Peyer's patch (tissue), 4 donors: ENCODE measurements around the gene STPG3. TPM values are rescaled to one million over a fixed set of nuclear protein-coding genes. Genes with fewer than 3 reads are reported as not detected.
A peak's percentile ranks its signal among the peaks of the same experiment; 100 is the strongest.

Experiments
- DNase-seq, 3 donors: peaks; one replicate each; pipeline ENCODE4 v3.0.0-alpha.2; 2017 to 2019
- H3K27ac ChIP-seq, 4 donors: fragments of 200-600 bp; sonication (generic); one replicate each; pipeline ENCODE4 v1.5.1; 2016 to 2019
- H3K27me3 ChIP-seq, 2 donors: fragments of 200-600 bp; sonication (generic); one replicate each; pipeline ENCODE4 v1.5.1; 2019
- H3K36me3 ChIP-seq, 3 donors: fragments of 200-600 bp; sonication (generic); one replicate each; pipeline ENCODE4 v1.5.1; 2016 to 2019
- H3K4me1 ChIP-seq, 4 donors: fragments of 200-600 bp; sonication (generic); one replicate each; pipeline ENCODE4 v1.5.1; 2016 to 2019
- H3K4me3 ChIP-seq, 4 donors: fragments of 200-600 bp; sonication (generic); 1 replicate in 3 of 4; 2 replicates in 1 of 4; pipeline ENCODE4 v1.5.1; 2016 to 2019; ENCODE audit warnings: mild to moderate bottlenecking in 1 of 4
- H3K9me3 ChIP-seq, 4 donors: fragments of 200-600 bp; sonication (generic); one replicate each; pipeline ENCODE4 v1.5.1; 2016 to 2019; ENCODE audit warnings: mild to moderate bottlenecking in 1 of 4
- POLR2A ChIP-seq, 2 donors: fragments of 450-650 bp; IDR thresholded peaks; one replicate each; pipeline ENCODE4 v1.5.1; 2017; ENCODE audit warnings: antibody characterized with exemption in 2 of 2, mild to moderate bottlenecking in 2 of 2, moderate library complexity in 2 of 2
- total RNA-seq, 4 donors: library from RNA; depleted of rRNA; stranded (reverse); fragments of >200 nt; gene quantifications; one replicate each; pipeline ENCODE4 v1.1.0, GENCODE V29; 2016
- TF ChIP-seq, protein P1 (sequence below), 6 experiments: fragments of 450-650 bp in 4 of 6; fragments of 200-600 bp in 2 of 6; sonication (generic) in 1 of 6; IDR thresholded peaks; one replicate each; pipeline ENCODE4 v1.5.1; 2017 to 2019; ENCODE audit warnings: antibody characterized with exemption in 6 of 6, mild to moderate bottlenecking in 3 of 6, moderate library complexity in 1 of 6

The STPG3 gene
- total RNA-seq, 4 donors from 2014 or later, result not detected

DNA sequence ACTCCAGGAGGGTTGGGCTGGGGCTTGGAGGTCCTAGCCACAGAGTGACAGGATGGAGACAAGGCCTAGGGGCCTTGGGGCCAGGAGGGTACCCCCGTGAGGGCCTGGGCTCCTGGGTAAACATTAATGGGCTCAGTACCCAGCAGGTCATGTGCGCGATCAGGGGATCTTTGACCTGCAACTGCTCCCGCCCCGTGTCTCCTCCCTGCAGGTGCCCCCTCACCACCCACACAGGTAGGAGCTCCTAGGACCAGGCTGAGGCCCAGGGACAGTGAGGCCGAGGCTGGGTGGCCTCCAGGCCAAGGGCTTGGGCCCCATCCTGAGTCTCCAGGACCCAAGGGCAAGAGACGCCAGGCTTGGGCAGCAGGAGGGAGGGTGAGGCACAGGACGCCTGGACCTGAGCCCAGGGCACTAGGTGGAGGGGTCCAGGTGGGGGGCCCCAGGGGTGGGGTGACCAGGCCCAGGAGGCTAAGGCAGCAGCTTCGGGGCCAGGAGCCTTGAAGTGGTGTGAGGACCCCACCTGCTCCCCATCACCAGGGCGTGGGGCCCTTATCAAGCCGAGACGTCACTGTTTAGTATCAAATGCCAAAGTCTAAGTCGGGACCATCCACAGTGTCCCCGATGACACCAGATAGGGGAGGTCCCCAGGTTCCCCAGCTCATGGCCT is 20.2 kb upstream of the STPG3 start, which contains the start of gene SLC34A3:
TSS of gene SLC34A3 (plus strand) at position 197 of the 667 bp plus-strand sequence. CDS start 802 bp downstream, outside the sequence.
- Histone ChIP-seq H3K4me1 (peaks cover 2 to 74% (median 16%) of the 10 kb centered on the region in 4 donors), H3K36me3 (no peaks in the 10 kb centered on the region), H3K9me3 (peaks cover 0 to 4% (median 0%) of the 10 kb centered on the region in 4 donors), H3K27me3 (peaks cover 0 to 4% of the 10 kb centered on the region in 2 donors), H3K4me3 (peak within 1 kb of the TSS in 2 of 4 donors; percentile 11 to 14), H3K27ac (peak within 1 kb of the TSS in 2 of 4 donors; percentile 72 to 80)
- TF ChIP-seq, protein P1, sequence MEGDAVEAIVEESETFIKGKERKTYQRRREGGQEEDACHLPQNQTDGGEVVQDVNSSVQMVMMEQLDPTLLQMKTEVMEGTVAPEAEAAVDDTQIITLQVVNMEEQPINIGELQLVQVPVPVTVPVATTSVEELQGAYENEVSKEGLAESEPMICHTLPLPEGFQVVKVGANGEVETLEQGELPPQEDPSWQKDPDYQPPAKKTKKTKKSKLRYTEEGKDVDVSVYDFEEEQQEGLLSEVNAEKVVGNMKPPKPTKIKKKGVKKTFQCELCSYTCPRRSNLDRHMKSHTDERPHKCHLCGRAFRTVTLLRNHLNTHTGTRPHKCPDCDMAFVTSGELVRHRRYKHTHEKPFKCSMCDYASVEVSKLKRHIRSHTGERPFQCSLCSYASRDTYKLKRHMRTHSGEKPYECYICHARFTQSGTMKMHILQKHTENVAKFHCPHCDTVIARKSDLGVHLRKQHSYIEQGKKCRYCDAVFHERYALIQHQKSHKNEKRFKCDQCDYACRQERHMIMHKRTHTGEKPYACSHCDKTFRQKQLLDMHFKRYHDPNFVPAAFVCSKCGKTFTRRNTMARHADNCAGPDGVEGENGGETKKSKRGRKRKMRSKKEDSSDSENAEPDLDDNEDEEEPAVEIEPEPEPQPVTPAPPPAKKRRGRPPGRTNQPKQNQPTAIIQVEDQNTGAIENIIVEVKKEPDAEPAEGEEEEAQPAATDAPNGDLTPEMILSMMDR (IDR thresholded peaks at IDR 0.05), result no peak
- TF ChIP-seq POLR2A (IDR thresholded peaks at IDR 0.05), result no peak
- DNase-seq, result no peak

DNA sequence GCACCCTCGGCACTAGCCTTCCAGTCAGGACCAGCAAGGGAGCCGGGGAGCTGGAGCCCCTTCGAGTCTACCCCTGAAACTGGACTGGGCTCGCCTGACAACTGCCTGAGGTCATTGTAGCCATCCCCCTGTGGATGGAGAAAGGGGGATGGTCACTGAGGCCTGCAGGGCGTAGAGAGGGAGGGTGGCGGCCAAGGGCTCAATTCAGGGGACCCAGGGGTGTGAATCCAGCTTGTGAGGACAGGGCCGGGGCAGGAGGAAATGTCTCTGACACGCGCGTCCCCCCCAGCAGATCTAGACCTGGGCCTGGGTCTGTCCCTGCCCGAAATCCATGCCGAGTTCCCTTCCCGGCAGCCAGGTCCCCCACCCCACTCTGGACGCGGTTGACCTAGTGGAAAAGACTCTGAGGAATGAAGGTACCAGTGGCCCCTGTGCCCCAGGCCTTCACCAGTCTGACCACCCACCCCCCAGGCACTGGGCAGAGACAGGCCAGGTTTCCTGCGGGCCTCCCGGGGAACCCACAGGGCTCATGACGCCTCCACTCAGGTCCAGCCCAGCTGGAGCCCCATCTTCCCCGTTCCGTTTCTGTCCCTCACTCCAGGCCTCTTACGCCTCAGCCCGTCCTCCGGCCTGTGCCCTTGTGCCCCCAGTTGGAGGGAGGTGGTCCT is 19.6 kb upstream of the STPG3 start:
- Histone ChIP-seq H3K27ac (peak overlapping the region in 1 of 4 donors; percentile 72), H3K4me1 (peaks cover 9 to 79% (median 19%) of the 10 kb centered on the region in 4 donors), H3K9me3 (peaks cover 0 to 4% (median 0%) of the 10 kb centered on the region in 4 donors), H3K36me3 (no peaks in the 10 kb centered on the region), H3K27me3 (peaks cover 0 to 4% of the 10 kb centered on the region in 2 donors), H3K4me3 (no peak overlapping the region)
- no peak for DNase-seq
- TF ChIP-seq, protein P1 (IDR thresholded peaks at IDR 0.05), result no peak
- TF ChIP-seq POLR2A (IDR thresholded peaks at IDR 0.05), result no peak

DNA sequence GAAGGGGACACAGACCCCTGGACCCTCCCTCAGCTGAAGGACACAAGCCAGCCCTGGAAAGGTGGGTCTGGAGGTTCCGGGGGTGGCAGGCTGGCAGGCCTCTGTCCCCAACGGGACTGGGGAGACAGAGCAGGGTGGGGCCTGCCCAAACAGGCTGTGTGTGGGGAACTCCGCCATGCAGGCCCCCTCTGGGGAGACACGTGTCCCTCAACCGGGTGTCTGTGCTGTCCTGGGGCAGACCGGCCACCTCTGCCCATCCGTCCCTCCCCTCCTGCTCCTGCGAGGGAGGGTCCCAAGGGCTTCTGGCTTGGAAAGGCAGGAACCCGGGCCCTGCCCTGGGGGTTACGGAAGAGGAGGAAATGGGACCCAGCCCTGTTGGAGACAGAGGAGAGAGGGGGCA is 19.0 kb upstream of the STPG3 start:
- TF ChIP-seq, protein P1 (IDR thresholded peaks at IDR 0.05), result no peak
- no peak for TF ChIP-seq POLR2A (IDR thresholded peaks at IDR 0.05)
- Histone ChIP-seq H3K27me3 (peaks cover 0 to 4% of the 10 kb centered on the region in 2 donors), H3K4me3 (no peak overlapping the region), H3K27ac (no peak overlapping the region), H3K36me3 (no peaks in the 10 kb centered on the region), H3K4me1 (peaks cover 7 to 79% (median 25%) of the 10 kb centered on the region in 4 donors), H3K9me3 (peaks cover 0 to 4% (median 0%) of the 10 kb centered on the region in 4 donors)
- no peak for DNase-seq

DNA sequence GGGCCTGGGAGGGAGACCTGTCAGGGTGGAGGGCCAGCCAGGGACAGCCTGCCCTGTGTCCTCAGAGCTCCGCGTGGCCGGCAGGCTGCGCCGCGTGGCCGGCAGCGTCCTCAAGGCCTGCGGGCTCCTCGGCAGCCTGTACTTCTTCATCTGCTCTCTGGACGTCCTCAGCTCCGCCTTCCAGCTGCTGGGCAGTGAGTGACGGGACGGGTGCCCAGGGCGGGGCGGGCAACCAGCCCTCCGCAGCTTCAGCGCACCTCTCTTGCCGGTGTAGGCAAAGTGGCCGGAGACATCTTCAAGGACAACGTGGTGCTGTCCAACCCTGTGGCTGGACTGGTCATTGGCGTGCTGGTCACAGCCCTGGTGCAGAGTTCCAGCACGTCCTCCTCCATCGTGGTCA is 18.6 kb upstream of the STPG3 start:
- Histone ChIP-seq H3K27me3 (peaks cover 0 to 4% of the 10 kb centered on the region in 2 donors), H3K27ac (no peak overlapping the region), H3K36me3 (no peaks in the 10 kb centered on the region), H3K4me3 (no peak overlapping the region), H3K4me1 (peaks cover 7 to 79% (median 24%) of the 10 kb centered on the region in 4 donors), H3K9me3 (peaks cover 0 to 4% (median 0%) of the 10 kb centered on the region in 4 donors)
- DNase-seq, result no peak
- peak in 1 of 2 donors; percentile 33 for TF ChIP-seq POLR2A (IDR thresholded peaks at IDR 0.05)
- TF ChIP-seq, protein P1 (IDR thresholded peaks at IDR 0.05), result no peak

DNA sequence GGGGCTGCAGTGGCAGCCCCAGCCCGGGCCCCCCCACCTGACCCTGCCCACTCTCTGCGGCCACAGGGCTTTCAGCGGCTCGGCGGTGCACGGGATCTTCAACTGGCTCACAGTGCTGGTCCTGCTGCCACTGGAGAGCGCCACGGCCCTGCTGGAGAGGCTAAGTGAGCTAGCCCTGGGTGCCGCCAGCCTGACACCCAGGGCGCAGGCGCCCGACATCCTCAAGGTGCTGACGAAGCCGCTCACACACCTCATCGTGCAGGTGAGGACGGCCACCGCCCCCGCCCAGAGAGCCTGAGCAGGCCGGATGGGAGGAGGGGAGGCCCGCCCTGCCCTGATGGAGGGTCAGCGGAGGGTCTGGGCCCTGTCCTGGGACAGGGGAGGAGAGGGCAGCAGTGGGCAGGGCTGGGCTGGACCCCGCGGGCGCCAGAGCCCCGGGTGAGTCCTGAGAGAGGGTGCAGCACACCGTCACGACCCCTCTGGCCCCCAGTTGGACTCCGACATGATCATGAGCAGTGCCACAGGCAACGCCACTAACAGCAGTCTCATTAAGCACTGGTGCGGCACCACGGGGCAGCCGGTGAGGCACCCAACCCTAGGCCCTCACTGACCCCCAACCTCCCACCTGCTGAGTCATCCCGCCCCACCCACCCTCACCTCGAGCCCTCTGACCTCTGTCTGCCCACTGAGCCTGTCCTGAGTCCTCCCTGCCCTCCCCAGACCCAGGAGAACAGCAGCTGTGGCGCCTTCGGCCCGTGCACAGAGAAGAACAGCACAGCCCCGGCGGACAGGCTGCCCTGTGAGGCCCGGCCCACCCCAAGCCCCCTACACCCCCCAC is 17.7 kb upstream of the STPG3 start:
- DNase-seq, result no peak
- no peak for TF ChIP-seq POLR2A (IDR thresholded peaks at IDR 0.05)
- TF ChIP-seq, protein P1 (IDR thresholded peaks at IDR 0.05), result no peak
- Histone ChIP-seq H3K9me3 (peaks cover 0 to 4% (median 0%) of the 10 kb centered on the region in 4 donors), H3K27me3 (peaks cover 0 to 4% of the 10 kb centered on the region in 2 donors), H3K36me3 (no peaks in the 10 kb centered on the region), H3K4me3 (no peak overlapping the region), H3K27ac (no peak overlapping the region), H3K4me1 (peaks cover 11 to 80% (median 24%) of the 10 kb centered on the region in 4 donors)
